Measurements from ENCODE around the gene ITPRIPL1.

- no peak for TF ChIP-seq CTCF (IDR thresholded peaks at IDR 0.05)
- no peak for TF ChIP-seq POLR2A (IDR thresholded peaks at IDR 0.05)
- no peak for TF ChIP-seq POLR2AphosphoS5 (IDR thresholded peaks at IDR 0.05; ENCODE audit: insufficient read depth in 1 of 2, low read depth in 1 of 2)
Measured at GRCh38 chr2:96315400-96316071, 9.6 kb upstream of the ITPRIPL1 start.

Measured in vagina (tissue), 2 donors.